CD14-positive monocyte (primary cell): ENCODE data around the gene STK33. TPM values are rescaled to one million over a fixed set of nuclear protein-coding genes. Genes with fewer than 3 reads are reported as not detected.

ENCODE experiments used
- DNase-seq, 3 donors: peaks; one replicate each; pipeline ENCODE4 v3.0.0-alpha.2; 2011 to 2022
- H2AFZ ChIP-seq: 2 replicates; pipeline ENCODE4 v1.6.0; 2012; ENCODE audit warnings: mild to moderate bottlenecking, low read depth, low read length, inconsistent platforms; ENCODE audit not compliant: insufficient read depth, poor library complexity, severe bottlenecking
- H3K27ac ChIP-seq, 2 donors: 1 replicate in 1 of 2; 2 replicates in 1 of 2; pipeline ENCODE4 v1.5.1; 2012 to 2013; ENCODE audit warnings: low read length in 2 of 2, control low read depth in 1 of 2, inconsistent platforms in 1 of 2, low read depth in 1 of 2, mild to moderate bottlenecking in 1 of 2
- H3K27me3 ChIP-seq, 2 donors: one replicate each; pipeline versions ENCODE4 v1.6.0 to v1.6.1; 2011 to 2013; ENCODE audit warnings: low read length in 2 of 2; ENCODE audit not compliant: control insufficient read depth in 2 of 2, insufficient read depth in 2 of 2
- H3K36me3 ChIP-seq, 2 donors: replicated peaks in 1 of 2; 1 replicate in 1 of 2; 2 replicates in 1 of 2; pipeline versions ENCODE4 v1.5.1 to v1.6.1; 2012 to 2013; ENCODE audit warnings: low read length in 2 of 2, control low read depth in 1 of 2, inconsistent platforms in 1 of 2, mild to moderate bottlenecking in 1 of 2; ENCODE audit not compliant: insufficient read depth in 2 of 2, control insufficient read depth in 1 of 2
- H3K4me1 ChIP-seq, 2 donors: 1 replicate in 1 of 2; 2 replicates in 1 of 2; pipeline versions ENCODE4 v1.5.1 to v1.6.1; 2012 to 2013; ENCODE audit warnings: low read length in 2 of 2, control low read depth in 1 of 2, inconsistent platforms in 1 of 2, mild to moderate bottlenecking in 1 of 2, moderate library complexity in 1 of 2; ENCODE audit not compliant: insufficient read depth in 2 of 2, control insufficient read depth in 1 of 2
- H3K4me2 ChIP-seq: replicated peaks from 2 replicates; pipeline ENCODE3; 2012; ENCODE audit warnings: low read length, moderate library complexity, mild to moderate bottlenecking; ENCODE audit not compliant: poor library complexity, severe bottlenecking; ENCODE audit errors: extremely low read depth
- H3K4me3 ChIP-seq, 3 experiments: fragments of 200-600 bp in 1 of 3; sonication (generic) in 1 of 3; replicated peaks in 1 of 3; 1 replicate in 2 of 3; 2 replicates in 1 of 3; pipeline ENCODE4 v1.5.1; 2011 to 2013; ENCODE audit warnings: low read length in 3 of 3, mild to moderate bottlenecking in 3 of 3, control low read depth in 2 of 3, low read depth in 2 of 3, inconsistent platforms in 1 of 3, moderate library complexity in 1 of 3
- H3K79me2 ChIP-seq: 2 replicates; pipeline ENCODE4 v1.6.0; 2012; ENCODE audit warnings: mild to moderate bottlenecking, control low read depth, inconsistent platforms, low read length, moderate library complexity; ENCODE audit not compliant: insufficient read depth
- H3K9ac ChIP-seq: 2 replicates; pipeline ENCODE4 v1.6.0; 2017; ENCODE audit warnings: low read length, mild to moderate bottlenecking; ENCODE audit not compliant: insufficient read depth, poor library complexity, severe bottlenecking
- H3K9me3 ChIP-seq, 2 donors: replicated peaks in 1 of 2; 1 replicate in 1 of 2; 2 replicates in 1 of 2; pipeline versions ENCODE4 v1.5.1 to v1.6.1; 2012 to 2013; ENCODE audit warnings: low read length in 2 of 2, control low read depth in 1 of 2; ENCODE audit not compliant: control insufficient read depth in 1 of 2, insufficient read depth in 1 of 2
- H4K20me1 ChIP-seq: 2 replicates; pipeline ENCODE4 v1.6.0; 2012; ENCODE audit warnings: mild to moderate bottlenecking, low read length, control low read depth, moderate library complexity; ENCODE audit not compliant: insufficient read depth
- H3K27ac Mint-ChIP-seq, 7 donors: one replicate each; pipeline ENCODE4 v1.8.0; 2020; ENCODE audit warnings: mild to moderate bottlenecking in 7 of 7, mixed read lengths in 7 of 7, moderate library complexity in 6 of 7, inconsistent platforms in 2 of 7
- H3K27me3 Mint-ChIP-seq, 3 donors: one replicate each; pipeline ENCODE4 v1.8.0; 2021 to 2022; ENCODE audit warnings: low read depth in 3 of 3, mild to moderate bottlenecking in 3 of 3, mixed read lengths in 3 of 3, moderate library complexity in 3 of 3, inconsistent platforms in 1 of 3
- H3K36me3 Mint-ChIP-seq, 2 donors: one replicate each; pipeline ENCODE4 v1.8.0; 2020; ENCODE audit warnings: mixed read lengths in 2 of 2, inconsistent platforms in 1 of 2, mild to moderate bottlenecking in 1 of 2
- H3K4me1 Mint-ChIP-seq: one replicate; pipeline ENCODE4 v1.8.0; 2020; ENCODE audit warnings: mild to moderate bottlenecking, mixed read lengths
- H3K4me3 Mint-ChIP-seq, 2 donors: one replicate each; pipeline ENCODE4 v1.8.0; 2020; ENCODE audit warnings: mild to moderate bottlenecking in 2 of 2, mixed read lengths in 2 of 2, moderate library complexity in 1 of 2
- H3K9me3 Mint-ChIP-seq, 7 donors: one replicate each; pipeline ENCODE4 v1.8.0; 2020 to 2022; ENCODE audit warnings: mixed read lengths in 7 of 7, mild to moderate bottlenecking in 6 of 7, moderate library complexity in 6 of 7, inconsistent platforms in 2 of 7
- CTCF ChIP-seq: fragments of 200-600 bp; IDR thresholded peaks from one replicate; pipeline ENCODE4 v1.8.0; 2022; ENCODE audit warnings: antibody characterized with exemption, mild to moderate bottlenecking
- WGBS: methylation state at CpG from one replicate; pipeline ENCODE4 v1.1.5; 2013; ENCODE audit warnings: missing lambda C conversion rate; ENCODE audit not compliant: insufficient coverage; 5-methylcytosine and 5-hydroxymethylcytosine counted together
- intact Hi-C, 2 donors: fragments of 100-400 bp; cut with micrococcal nuclease; formaldehyde crosslinking; loops; one replicate each; pipeline versions ENCODE4 v1.15.0 to v1.15.1; 2023
- polyA plus RNA-seq, 3 donors: library from polyadenylated mRNA; depleted of rRNA in 1 of 3; unstranded in 2 of 3; stranded (reverse) in 1 of 3; fragments of 300-500 nt in 2 of 3; fragments of >200 nt in 1 of 3; fragmentation: Illumina TruSeq in 2 of 3; gene quantifications; 1 replicate in 2 of 3; 2 replicates in 1 of 3; pipeline ENCODE4 v1.2.3, GENCODE V29; 2012 to 2021

Gene STK33
- polyA plus RNA-seq, 3 donors: not detected

- H4K20me1 ChIP-seq: no peaks in the 10 kb centered on the region
- H3K27ac Mint-ChIP-seq: no peak overlapping the region
- no peaks in the 10 kb centered on the region for H3K4me1 ChIP-seq
- H3K27me3 Mint-ChIP-seq: peaks cover 0 to 2% (median 0%) of the 10 kb centered on the region in 3 donors
- H3K36me3 Mint-ChIP-seq: no peaks in the 10 kb centered on the region
- no CpG with 5 or more reads among the region's 3 CpGs for WGBS
- no peak overlapping the region for H3K9ac ChIP-seq
- H3K9me3 ChIP-seq: peaks cover 0 to 8% of the 10 kb centered on the region in 2 donors
- H3K27me3 ChIP-seq: no peaks in the 10 kb centered on the region
- no peak overlapping the region for H3K4me3 ChIP-seq
- H3K4me2 ChIP-seq: no peak overlapping the region
- no peak overlapping the region for H3K4me3 Mint-ChIP-seq
- no peak overlapping the region for H3K27ac ChIP-seq
- peaks cover 9 to 18% (median 14%) of the 10 kb centered on the region in 7 donors for H3K9me3 Mint-ChIP-seq
- no peak overlapping the region for H2AFZ ChIP-seq
- no peak for DNase-seq
- no peaks in the 10 kb centered on the region for H3K4me1 Mint-ChIP-seq
- intact Hi-C loops: no loop called here
- TF ChIP-seq CTCF: no peak
- H3K36me3 ChIP-seq: no peaks in the 10 kb centered on the region
- no peaks in the 10 kb centered on the region for H3K79me2 ChIP-seq
Observed at GRCh38 chr11:8392886-8393285, 201.1 kb downstream of the STK33 start.

- Histone ChIP-seq H3K4me1 (no peaks in the 10 kb centered on the region), H3K27me3 (no peaks in the 10 kb centered on the region), H3K36me3 (no peaks in the 10 kb centered on the region), H3K9me3 (peaks cover 0 to 8% of the 10 kb centered on the region in 2 donors), H3K4me2 (no peak overlapping the region), H4K20me1 (no peaks in the 10 kb centered on the region), H2AFZ (no peak overlapping the region), H3K4me3 (no peak overlapping the region), H3K27ac (no peak overlapping the region), H3K79me2 (no peaks in the 10 kb centered on the region), H3K9ac (no peak overlapping the region)
- Mint-ChIP-seq H3K36me3 (no peaks in the 10 kb centered on the region), H3K4me3 (no peak overlapping the region), H3K27me3 (peaks cover 0 to 2% (median 0%) of the 10 kb centered on the region in 3 donors), H3K9me3 (peaks cover 3 to 14% (median 11%) of the 10 kb centered on the region in 7 donors), H3K4me1 (no peaks in the 10 kb centered on the region), H3K27ac (no peak overlapping the region)
- 90% methylated on average over 4 of the region's 4 CpGs for WGBS
- no peak for TF ChIP-seq CTCF
- intact Hi-C loops: no loop called here
- no peak for DNase-seq
Observed at GRCh38 chr11:8392166-8392565, 201.9 kb downstream of the STK33 start.
